Kidney epithelial cell (primary cell): ENCODE measurements around the gene CFAP43. TPM values are rescaled to one million over a fixed set of nuclear protein-coding genes. Genes with fewer than 3 reads are reported as not detected.
A peak's percentile ranks its signal among the peaks of the same experiment; 100 is the strongest.

Experiments used
- DNase-seq: peaks from one replicate; pipeline ENCODE4 v3.0.0-alpha.2; 2010; ENCODE audit warnings: low read depth
- H3K27me3 ChIP-seq: 2 replicates; pipeline ENCODE4 v1.6.0; 2011; ENCODE audit warnings: low read length; ENCODE audit not compliant: control insufficient read depth, insufficient read depth
- H3K36me3 ChIP-seq: 2 replicates; pipeline ENCODE4 v1.5.1; 2011; ENCODE audit warnings: low read length; ENCODE audit not compliant: control insufficient read depth, insufficient read depth
- H3K4me3 ChIP-seq: 2 replicates; pipeline ENCODE4 v1.5.1; 2011; ENCODE audit warnings: low read depth, mild to moderate bottlenecking, control low read depth, low read length
- CTCF ChIP-seq: IDR thresholded peaks from 2 replicates; pipeline ENCODE4 v1.5.1; 2011; ENCODE audit warnings: mild to moderate bottlenecking, moderate library complexity, low read length, control low read depth, inconsistent platforms; ENCODE audit not compliant: insufficient read depth, poor library complexity, severe bottlenecking
- total RNA-seq: library from RNA; depleted of rRNA; stranded (reverse); fragments of >200 nt; gene quantifications from 2 replicates; pipeline ENCODE4 v1.2.3, GENCODE V29; 2015

Gene CFAP43
- total RNA-seq, 1 donor from 2014 or later: 0.75 TPM

GRCh38 chr10:104242545-104242944, 10.4 kb upstream of the CFAP43 start:
- H3K36me3 ChIP-seq: no peaks in the 10 kb centered on the region
- DNase-seq: no peak
- no peak for TF ChIP-seq CTCF
- H3K4me3 ChIP-seq: no peak overlapping the region
- no peaks in the 10 kb centered on the region for H3K27me3 ChIP-seq

GRCh38 chr10:104240078-104240477, 7.9 kb upstream of the CFAP43 start:
- no peak for DNase-seq
- Histone ChIP-seq H3K36me3 (no peaks in the 10 kb centered on the region), H3K27me3 (no peaks in the 10 kb centered on the region), H3K4me3 (no peak overlapping the region)
- no peak for TF ChIP-seq CTCF

- Histone ChIP-seq H3K36me3 (no peaks in the 10 kb centered on the region), H3K27me3 (no peaks in the 10 kb centered on the region), H3K4me3 (no peak overlapping the region)
- no peak for DNase-seq
- TF ChIP-seq CTCF: no peak
Observed at GRCh38 chr10:104235801-104236200, 3.6 kb upstream of the CFAP43 start.

- no peaks in the 10 kb centered on the region for H3K36me3 ChIP-seq
- no peak overlapping the region for H3K4me3 ChIP-seq
- TF ChIP-seq CTCF: no peak
- H3K27me3 ChIP-seq: no peaks in the 10 kb centered on the region
- DNase-seq: no peak
Observed at GRCh38 chr10:104234934-104235333, 2.8 kb upstream of the CFAP43 start.

- no peaks in the 10 kb centered on the region for H3K27me3 ChIP-seq
- no peak overlapping the region for H3K4me3 ChIP-seq
- TF ChIP-seq CTCF: no peak
- DNase-seq: no peak
- H3K36me3 ChIP-seq: no peaks in the 10 kb centered on the region
Observed at GRCh38 chr10:104233817-104234216, 1.7 kb upstream of the CFAP43 start.

- Histone ChIP-seq H3K36me3 (no peaks in the 10 kb centered on the region), H3K27me3 (no peaks in the 10 kb centered on the region), H3K4me3 (peak overlapping the region; percentile 78)
- no peak for TF ChIP-seq CTCF
- no peak for DNase-seq
Observed at GRCh38 chr10:104232613-104233102, 494 bp upstream of the CFAP43 start.
